Embryonic facial prominence (tissue), 1 donor: ENCODE results near the gene STK11.

ENCODE experiments used
- DNase-seq: peaks from one replicate; pipeline ENCODE4 v3.0.0-alpha.2; 2016; ENCODE audit errors: extremely low spot score

STK11 gene

GRCh38 chr19:1211494-1212234 is 6.1 kb downstream of the STK11 start:
- DNase-seq = no peak

- no peak for DNase-seq
These were observed 8.1 kb downstream of the STK11 start for GRCh38 chr19:1213391-1214286.

- DNase-seq = no peak
These were observed 8.8 kb downstream of the STK11 start for GRCh38 chr19:1214299-1214861.

GRCh38 chr19:1214862-1215731 is 9.5 kb downstream of the STK11 start:
- no peak for DNase-seq

- DNase-seq = no peak
These were observed 11.2 kb downstream of the STK11 start for GRCh38 chr19:1216756-1217155.

GRCh38 chr19:1217366-1217765 is 11.8 kb downstream of the STK11 start:
- DNase-seq = no peak

GRCh38 chr19:1218751-1219567 is 13.4 kb downstream of the STK11 start:
- DNase-seq = no peak

GRCh38 chr19:1219786-1220476 is 14.4 kb downstream of the STK11 start:
- DNase-seq = no peak

- DNase-seq = no peak
These were observed 14.9 kb downstream of the STK11 start for GRCh38 chr19:1220477-1220930.

- no peak for DNase-seq
These were observed 15.7 kb downstream of the STK11 start for GRCh38 chr19:1220976-1221903.

GRCh38 chr19:1221904-1222255 is 16.3 kb downstream of the STK11 start:
- DNase-seq = no peak

GRCh38 chr19:1222394-1222793 is 16.8 kb downstream of the STK11 start:
- DNase-seq = no peak

GRCh38 chr19:1223018-1223855 is 17.7 kb downstream of the STK11 start:
- DNase-seq = no peak

- DNase-seq = no peak
These were observed 18.7 kb downstream of the STK11 start for GRCh38 chr19:1224047-1224825.

- DNase-seq = no peak
These were observed 19.3 kb downstream of the STK11 start for GRCh38 chr19:1224847-1225246.

GRCh38 chr19:1225440-1226226 is 20.1 kb downstream of the STK11 start:
- no peak for DNase-seq

GRCh38 chr19:1226227-1226518 is 20.6 kb downstream of the STK11 start:
- no peak for DNase-seq
